Measurements from ENCODE around the gene DISP2.
A peak's percentile ranks its signal among the peaks of the same experiment; 100 is the strongest.

Gene DISP2

GRCh38 chr15:40334941-40335795, 22.9 kb upstream of the DISP2 start:
- Histone ChIP-seq H3K27ac (peak overlapping the region; percentile 76), H3K27me3 (ENCODE audit: insufficient read depth, low read depth, severe bottlenecking) (no peaks in the 10 kb centered on the region), H3K9me3 (ENCODE audit: severe bottlenecking) (no peaks in the 10 kb centered on the region), H3K4me3 (ENCODE audit: low read depth, low read length) (no peak overlapping the region), H3K36me3 (no peaks in the 10 kb centered on the region)
- no peak for TF ChIP-seq CTCF (IDR thresholded peaks at IDR 0.05; ENCODE audit: low read depth, low read length)
- no peak for DNase-seq

- Histone ChIP-seq H3K36me3 (no peaks in the 10 kb centered on the region), H3K9me3 (ENCODE audit: severe bottlenecking) (no peaks in the 10 kb centered on the region), H3K27ac (no peak overlapping the region), H3K4me3 (ENCODE audit: low read depth, low read length) (no peak overlapping the region), H3K27me3 (ENCODE audit: insufficient read depth, low read depth, severe bottlenecking) (no peaks in the 10 kb centered on the region)
- no peak for TF ChIP-seq CTCF (IDR thresholded peaks at IDR 0.05; ENCODE audit: low read depth, low read length)
- DNase-seq: no peak
Observed at GRCh38 chr15:40335938-40336743, 21.9 kb upstream of the DISP2 start.

- DNase-seq: peak; percentile 69
- TF ChIP-seq CTCF (IDR thresholded peaks at IDR 0.05; ENCODE audit: low read depth, low read length): peak; percentile 67
- H3K4me3 ChIP-seq (ENCODE audit: low read depth, low read length): no peak overlapping the region
Observed at GRCh38 chr15:40336744-40337122, 21.3 kb upstream of the DISP2 start.

GRCh38 chr15:40337597-40337996, 20.4 kb upstream of the DISP2 start:
- Histone ChIP-seq H3K9me3 (ENCODE audit: severe bottlenecking) (no peaks in the 10 kb centered on the region), H3K27me3 (ENCODE audit: insufficient read depth, low read depth, severe bottlenecking) (no peaks in the 10 kb centered on the region), H3K36me3 (no peaks in the 10 kb centered on the region), H3K27ac (no peak overlapping the region), H3K4me3 (ENCODE audit: low read depth, low read length) (no peak overlapping the region)
- DNase-seq: no peak
- no peak for TF ChIP-seq CTCF (IDR thresholded peaks at IDR 0.05; ENCODE audit: low read depth, low read length)

More at GRCh38 chr15:40336744-40337122, 21.3 kb upstream of the DISP2 start:
- H3K27me3 ChIP-seq (ENCODE audit: insufficient read depth, low read depth, severe bottlenecking): no peaks in the 10 kb centered on the region
- H3K36me3 ChIP-seq: no peaks in the 10 kb centered on the region
- no peaks in the 10 kb centered on the region for H3K9me3 ChIP-seq (ENCODE audit: severe bottlenecking)
- no peak overlapping the region for H3K27ac ChIP-seq

GRCh38 chr15:40338041-40338657, 19.9 kb upstream of the DISP2 start:
- Histone ChIP-seq H3K36me3 (no peaks in the 10 kb centered on the region), H3K4me3 (ENCODE audit: low read depth, low read length) (no peak overlapping the region), H3K27ac (no peak overlapping the region), H3K9me3 (ENCODE audit: severe bottlenecking) (no peaks in the 10 kb centered on the region), H3K27me3 (ENCODE audit: insufficient read depth, low read depth, severe bottlenecking) (no peaks in the 10 kb centered on the region)
- peak; percentile 97 for TF ChIP-seq CTCF (IDR thresholded peaks at IDR 0.05; ENCODE audit: low read depth, low read length)
- DNase-seq: peak; percentile 89
